CD4-positive, alpha-beta memory T cell (primary cell): Measurements from ENCODE around the gene TBC1D21. TPM values are rescaled to one million over a fixed set of nuclear protein-coding genes. Genes with fewer than 3 reads are reported as not detected.

ENCODE experiments used
- CTCF ChIA-PET: fragments of 350-600 bp; sonication (Branson Sonifier 250); formaldehyde crosslinking; loops from one replicate; lab custom pipeline; 2021; ENCODE audit warnings: inconsistent platforms; ENCODE audit not compliant: partially characterized antibody; lab: Charles Lee
- POLR2A ChIA-PET: fragments of 350-600 bp; sonication (Branson Sonifier 250); formaldehyde crosslinking; loops from one replicate; lab custom pipeline; 2021; ENCODE audit not compliant: partially characterized antibody; lab: Charles Lee
- DNase-seq, 5 donors: peaks; one replicate each; pipeline versions ENCODE4 v3.0.0 to v3.0.0-alpha.2; 2020 to 2022; ENCODE audit warnings: mixed read lengths in 1 of 5
- H3K27ac ChIP-seq: one replicate; pipeline ENCODE4 v1.7.0; 2013; ENCODE audit warnings: low read depth, low read length
- H3K27me3 ChIP-seq: 2 replicates; pipeline ENCODE4 v1.7.0; 2013; ENCODE audit warnings: mild to moderate bottlenecking, low read length, moderate library complexity; ENCODE audit not compliant: insufficient read depth
- H3K36me3 ChIP-seq: 2 replicates; pipeline ENCODE4 v1.7.0; 2013; ENCODE audit warnings: mild to moderate bottlenecking, low read length, moderate library complexity; ENCODE audit not compliant: insufficient read depth
- H3K4me1 ChIP-seq: 2 replicates; pipeline ENCODE4 v1.7.0; 2013; ENCODE audit warnings: mild to moderate bottlenecking, low read length, moderate library complexity; ENCODE audit not compliant: insufficient read depth
- H3K4me3 ChIP-seq, 2 donors: one replicate each; pipeline ENCODE4 v1.7.0; 2013; ENCODE audit warnings: low read length in 2 of 2, mild to moderate bottlenecking in 1 of 2
- H3K9me3 ChIP-seq, 2 donors: one replicate each; pipeline ENCODE4 v1.7.0; 2013; ENCODE audit warnings: low read length in 2 of 2, control low read depth in 1 of 2; ENCODE audit not compliant: control insufficient read depth in 1 of 2
- H3K27ac Mint-ChIP-seq, 7 donors: one replicate each; pipeline ENCODE4 v1.8.0; 2020 to 2021; ENCODE audit warnings: mixed read lengths in 7 of 7, mild to moderate bottlenecking in 6 of 7, inconsistent platforms in 3 of 7, moderate library complexity in 3 of 7
- H3K27me3 Mint-ChIP-seq, 2 donors: one replicate each; pipeline ENCODE4 v1.8.0; 2020 to 2021; ENCODE audit warnings: mixed read lengths in 2 of 2
- H3K36me3 Mint-ChIP-seq, 2 donors: one replicate each; pipeline ENCODE4 v1.8.0; 2020 to 2021; ENCODE audit warnings: mixed read lengths in 2 of 2, inconsistent platforms in 1 of 2, mild to moderate bottlenecking in 1 of 2
- H3K4me1 Mint-ChIP-seq, 4 donors: one replicate each; pipeline ENCODE4 v1.8.0; 2020 to 2021; ENCODE audit warnings: mixed read lengths in 4 of 4, mild to moderate bottlenecking in 1 of 4
- H3K4me3 Mint-ChIP-seq, 8 donors: one replicate each; pipeline ENCODE4 v1.8.0; 2020 to 2021; ENCODE audit warnings: mixed read lengths in 8 of 8, mild to moderate bottlenecking in 7 of 8, moderate library complexity in 6 of 8, inconsistent platforms in 3 of 8
- H3K9me3 Mint-ChIP-seq, 8 donors: one replicate each; pipeline ENCODE4 v1.8.0; 2020 to 2021; ENCODE audit warnings: mixed read lengths in 8 of 8, mild to moderate bottlenecking in 5 of 8, inconsistent platforms in 3 of 8, moderate library complexity in 1 of 8
- intact Hi-C: fragments of 100-400 bp; cut with micrococcal nuclease; formaldehyde crosslinking; loops from one replicate; pipeline ENCODE4 v1.15.1; 2023
- polyA plus RNA-seq, 2 donors: library from polyadenylated mRNA; unstranded; fragments of 300-500 nt; fragmentation: Illumina TruSeq; gene quantifications; one replicate each; pipeline ENCODE4 v1.2.3, GENCODE V29; 2021
- total RNA-seq, 2 experiments: library from RNA; stranded (reverse); gene quantifications; one replicate each; pipeline ENCODE4 v1.2.3, GENCODE V29; 2021

Gene TBC1D21
- total and polyA plus RNA-seq, 4 experiments from 2014 or later: not detected

- H3K4me1 Mint-ChIP-seq: no peaks in the 10 kb centered on the region
- CTCF ChIA-PET: no interaction called here
- POLR2A ChIA-PET: no interaction called here
These were observed 23.1 kb upstream of the TBC1D21 start for GRCh38 chr15:73850228-73850627.

DNA sequence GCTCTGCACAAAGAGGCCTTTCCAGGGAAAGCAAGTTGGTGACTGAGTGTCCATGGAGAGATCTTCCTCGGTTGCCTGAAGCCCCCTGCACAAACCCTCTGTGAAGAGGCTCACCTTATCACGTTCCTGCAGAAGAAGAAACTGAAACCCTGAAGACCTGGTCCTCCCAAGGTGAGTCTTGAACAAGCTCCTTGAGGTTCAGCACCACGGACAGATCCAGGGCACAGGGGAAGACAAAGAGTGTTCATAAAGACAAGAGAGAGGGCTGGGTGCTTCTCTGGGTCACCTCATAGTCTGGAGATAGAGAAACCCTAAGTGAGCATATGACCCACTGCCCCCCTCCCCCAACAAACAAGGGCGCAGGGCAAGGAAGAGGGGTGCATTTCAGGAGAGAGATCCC is 21.7 kb upstream of the TBC1D21 start:
- no peak overlapping the region for H3K4me3 ChIP-seq
- H3K36me3 Mint-ChIP-seq: no peaks in the 10 kb centered on the region
- no peak overlapping the region for H3K27ac ChIP-seq
- CTCF ChIA-PET: no interaction called here
- peaks cover 8% of the 10 kb centered on the region for H3K27me3 ChIP-seq
- no peaks in the 10 kb centered on the region for H3K9me3 ChIP-seq
- intact Hi-C loops: no loop called here
- H3K4me1 ChIP-seq: no peaks in the 10 kb centered on the region
- H3K27me3 Mint-ChIP-seq: peaks cover 20 to 40% of the 10 kb centered on the region in 2 donors
- no peak overlapping the region for H3K27ac Mint-ChIP-seq
- no peaks in the 10 kb centered on the region for H3K36me3 ChIP-seq
- no peaks in the 10 kb centered on the region for H3K4me1 Mint-ChIP-seq
- H3K4me3 Mint-ChIP-seq: no peak overlapping the region
- POLR2A ChIA-PET: no interaction called here
- peaks cover 0 to 14% (median 4%) of the 10 kb centered on the region in 8 donors for H3K9me3 Mint-ChIP-seq
- DNase-seq: peak in 4 of 5 donors; percentile 8 to 29 (median 14)

More at GRCh38 chr15:73850228-73850627, 23.1 kb upstream of the TBC1D21 start:
- peaks cover 0 to 14% (median 4%) of the 10 kb centered on the region in 8 donors for H3K9me3 Mint-ChIP-seq
- intact Hi-C loops: no loop called here
- no peak overlapping the region for H3K4me3 Mint-ChIP-seq
- Histone ChIP-seq H3K36me3 (no peaks in the 10 kb centered on the region), H3K4me1 (no peaks in the 10 kb centered on the region), H3K27ac (no peak overlapping the region), H3K9me3 (no peaks in the 10 kb centered on the region), H3K4me3 (no peak overlapping the region), H3K27me3 (no peaks in the 10 kb centered on the region)
- H3K36me3 Mint-ChIP-seq: no peaks in the 10 kb centered on the region
- peaks cover 18 to 38% of the 10 kb centered on the region in 2 donors for H3K27me3 Mint-ChIP-seq
- H3K27ac Mint-ChIP-seq: no peak overlapping the region
- DNase-seq: no peak

DNA sequence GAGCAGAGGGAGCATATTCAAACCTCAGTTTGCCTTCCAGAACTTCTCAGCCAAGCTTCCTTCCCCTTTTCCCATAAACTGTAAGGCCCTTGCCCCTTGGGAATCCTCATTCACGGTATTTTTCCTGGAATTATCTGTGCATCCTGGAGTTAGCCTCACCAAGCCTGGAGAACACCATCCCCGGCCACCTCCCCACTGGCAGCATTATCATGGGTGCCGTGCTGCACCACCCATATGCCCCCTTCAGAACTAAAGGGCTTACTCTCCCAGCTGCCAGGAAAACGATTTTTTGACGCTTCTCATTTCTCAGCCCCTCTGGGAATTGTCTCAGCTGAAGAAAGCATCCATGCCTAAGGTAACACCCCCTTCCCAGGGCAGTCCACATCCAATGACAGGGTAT is 20.9 kb upstream of the TBC1D21 start:
- Histone ChIP-seq H3K9me3 (no peaks in the 10 kb centered on the region), H3K27ac (no peak overlapping the region), H3K36me3 (no peaks in the 10 kb centered on the region), H3K27me3 (peaks cover 8% of the 10 kb centered on the region), H3K4me3 (no peak overlapping the region), H3K4me1 (no peaks in the 10 kb centered on the region)
- Mint-ChIP-seq H3K36me3 (no peaks in the 10 kb centered on the region), H3K9me3 (peaks cover 0 to 14% (median 4%) of the 10 kb centered on the region in 8 donors), H3K27me3 (peaks cover 25 to 41% of the 10 kb centered on the region in 2 donors), H3K4me3 (peak overlapping the region in 1 of 8 donors; percentile 50), H3K27ac (no peak overlapping the region), H3K4me1 (no peaks in the 10 kb centered on the region)
- ChIA-PET POLR2A (no interaction called here), CTCF (no interaction called here)
- intact Hi-C loops: no loop called here
- DNase-seq: no peak

DNA sequence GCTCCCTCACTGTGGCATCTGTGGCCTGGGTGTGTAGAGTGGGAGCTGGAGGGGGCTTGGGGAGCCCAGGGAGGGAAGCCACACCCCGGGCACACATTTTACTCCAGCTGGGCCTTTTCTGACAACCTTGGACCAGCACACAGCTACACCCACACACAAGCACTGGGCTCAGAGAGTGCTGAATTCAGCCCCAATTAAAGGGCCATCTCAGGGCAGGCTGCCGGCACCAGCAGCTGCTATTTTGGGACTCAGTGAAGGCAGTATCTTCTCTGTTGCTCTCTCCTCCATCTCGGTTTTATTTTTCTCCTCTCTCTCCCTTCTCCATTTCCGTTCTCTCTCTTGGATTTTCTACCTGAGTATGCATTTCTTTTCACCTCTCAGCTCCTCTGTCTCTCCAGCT is 19.1 kb upstream of the TBC1D21 start:
- intact Hi-C loops: no loop called here
- Histone ChIP-seq H3K9me3 (no peaks in the 10 kb centered on the region), H3K36me3 (no peaks in the 10 kb centered on the region), H3K4me1 (no peaks in the 10 kb centered on the region), H3K27ac (no peak overlapping the region), H3K27me3 (peaks cover 8% of the 10 kb centered on the region), H3K4me3 (no peak overlapping the region)
- H3K27me3 Mint-ChIP-seq: peaks cover 24 to 47% of the 10 kb centered on the region in 2 donors
- peaks cover 0 to 14% (median 4%) of the 10 kb centered on the region in 8 donors for H3K9me3 Mint-ChIP-seq
- ChIA-PET POLR2A (no interaction called here), CTCF (no interaction called here)
- no peak overlapping the region for H3K27ac Mint-ChIP-seq
- H3K4me1 Mint-ChIP-seq: no peaks in the 10 kb centered on the region
- H3K4me3 Mint-ChIP-seq: no peak overlapping the region
- no peak for DNase-seq
- no peaks in the 10 kb centered on the region for H3K36me3 Mint-ChIP-seq

- Mint-ChIP-seq H3K27ac (no peak overlapping the region), H3K4me3 (no peak overlapping the region), H3K36me3 (no peaks in the 10 kb centered on the region), H3K4me1 (no peaks in the 10 kb centered on the region), H3K9me3 (peaks cover 0 to 12% (median 3%) of the 10 kb centered on the region in 8 donors), H3K27me3 (peaks cover 27 to 36% of the 10 kb centered on the region in 2 donors)
- H3K4me1 ChIP-seq: no peaks in the 10 kb centered on the region
- H3K27ac ChIP-seq: no peak overlapping the region
- no peak for DNase-seq
- CTCF ChIA-PET: interaction anchor here (1.3 kb wide), 1 partner anchor 17 kb away, joined by 3 read pairs; the partner anchor contains the start of gene TBC1D21
- no peak overlapping the region for H3K4me3 ChIP-seq
- H3K9me3 ChIP-seq: no peaks in the 10 kb centered on the region
- H3K36me3 ChIP-seq: no peaks in the 10 kb centered on the region
- H3K27me3 ChIP-seq: peaks cover 8% of the 10 kb centered on the region
- POLR2A ChIA-PET: no interaction called here
- intact Hi-C loops: no loop called here
These were observed 16.7 kb upstream of the TBC1D21 start for GRCh38 chr15:73856458-73857192.

GRCh38 chr15:73857193-73857920 is 16.0 kb upstream of the TBC1D21 start:
- H3K36me3 ChIP-seq: no peaks in the 10 kb centered on the region
- ChIA-PET CTCF (interaction anchor here (1.3 kb wide), 1 partner anchor 16 kb away, joined by 3 read pairs; the partner anchor contains the start of gene TBC1D21), POLR2A (no interaction called here)
- H3K4me1 Mint-ChIP-seq: no peaks in the 10 kb centered on the region
- DNase-seq: no peak
- H3K27me3 ChIP-seq: peaks cover 12% of the 10 kb centered on the region
- H3K4me1 ChIP-seq: no peaks in the 10 kb centered on the region
- no peaks in the 10 kb centered on the region for H3K36me3 Mint-ChIP-seq
- intact Hi-C loops: no loop called here
- H3K9me3 Mint-ChIP-seq: peaks cover 0 to 9% (median under 1%) of the 10 kb centered on the region in 8 donors
- no peak overlapping the region for H3K27ac Mint-ChIP-seq
- H3K27me3 Mint-ChIP-seq: peaks cover 28 to 39% of the 10 kb centered on the region in 2 donors
- H3K4me3 ChIP-seq: no peak overlapping the region
- no peaks in the 10 kb centered on the region for H3K9me3 ChIP-seq
- H3K4me3 Mint-ChIP-seq: no peak overlapping the region
- H3K27ac ChIP-seq: no peak overlapping the region

DNA sequence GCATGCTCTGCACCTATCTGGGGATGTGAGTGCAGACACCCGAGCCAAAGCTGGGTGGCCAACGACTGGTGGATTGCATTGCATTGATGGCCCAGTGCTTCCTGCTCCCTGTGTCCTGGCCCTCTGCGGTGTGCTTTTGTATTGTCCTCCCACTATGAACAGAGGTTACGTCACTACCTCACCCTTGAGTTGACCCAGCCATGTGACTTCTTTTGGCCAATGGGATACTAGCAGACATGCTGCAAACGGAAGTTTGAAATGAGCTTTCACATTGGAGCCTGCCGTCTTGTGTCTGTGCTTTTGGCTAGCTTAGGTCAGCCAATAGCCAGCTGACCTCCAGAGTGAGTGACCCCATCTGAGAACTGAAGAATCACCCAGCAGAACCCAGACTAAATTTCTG is 15.3 kb upstream of the TBC1D21 start:
- DNase-seq: no peak
- intact Hi-C loops: no loop called here
- Mint-ChIP-seq H3K27ac (no peak overlapping the region), H3K36me3 (no peaks in the 10 kb centered on the region), H3K4me1 (no peaks in the 10 kb centered on the region), H3K4me3 (no peak overlapping the region), H3K27me3 (peaks cover 29 to 37% of the 10 kb centered on the region in 2 donors), H3K9me3 (peaks cover 0 to 4% (median under 1%) of the 10 kb centered on the region in 8 donors)
- Histone ChIP-seq H3K27ac (no peak overlapping the region), H3K4me3 (no peak overlapping the region), H3K27me3 (peaks cover 12% of the 10 kb centered on the region), H3K9me3 (no peaks in the 10 kb centered on the region), H3K36me3 (no peaks in the 10 kb centered on the region), H3K4me1 (no peaks in the 10 kb centered on the region)
- POLR2A ChIA-PET: no interaction called here
- CTCF ChIA-PET: no interaction called here
